ENCODE results near the gene TBC1D25. TPM values are rescaled to one million over a fixed set of nuclear protein-coding genes. Genes with fewer than 3 reads are reported as not detected.
"Not testable (repeated sequence)": the region's sequence is repeated elsewhere in the genome, so short reads cannot be mapped to it uniquely, and the experiment has no call there.

The TBC1D25 gene
- total RNA-seq, 3 donors from 2014 or later (not counting 1 experiment from before 2014, with no cell fraction given): 34.9 to 41.8 (median 36.1) TPM

DNA sequence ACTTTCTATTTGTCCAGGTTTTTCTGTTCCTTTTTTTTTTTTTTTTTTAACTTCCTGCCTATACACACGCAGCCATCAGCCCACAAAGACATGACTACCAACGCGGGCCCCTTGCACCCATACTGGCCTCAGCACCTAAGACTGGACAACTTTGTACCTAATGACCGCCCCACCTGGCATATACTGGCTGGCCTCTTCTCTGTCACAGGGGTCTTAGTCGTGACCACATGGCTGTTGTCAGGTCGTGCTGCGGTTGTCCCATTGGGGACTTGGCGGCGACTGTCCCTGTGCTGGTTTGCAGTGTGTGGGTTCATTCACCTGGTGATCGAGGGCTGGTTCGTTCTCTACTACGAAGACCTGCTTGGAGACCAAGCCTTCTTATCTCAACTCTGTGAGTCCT is 15.8 kb upstream of the TBC1D25 start:
- Mint-ChIP-seq H3K27me3 (ENCODE audit: low read depth in 2 of 2) (no peaks in the 10 kb centered on the region), H3K4me1 (peaks cover 14 to 19% of the 10 kb centered on the region in 2 donors), H3K36me3 (no peaks in the 10 kb centered on the region), H3K9me3 (no peaks in the 10 kb centered on the region), H3K4me3 (peak overlapping the region; percentile 72), H3K27ac (peak overlapping the region; percentile 53 to 63)
- intact Hi-C loops (cut with micrococcal nuclease): loop anchor here (5.0 kb wide), 1 partner anchor 46 kb away; the partner anchor contains the start of gene FTSJ1
- Histone ChIP-seq H3K36me3 (ENCODE audit: control insufficient read depth, insufficient read depth, low read length) (peaks cover 20% of the 10 kb centered on the region), H3K27ac (ENCODE audit: low read length) (no peak overlapping the region), H3K4me1 (ENCODE audit: control insufficient read depth, insufficient read depth, low read length) (peaks cover 28% of the 10 kb centered on the region), H3K27me3 (ENCODE audit: control insufficient read depth, insufficient read depth, low read length) (no peaks in the 10 kb centered on the region), H3K4me3 (ENCODE audit: low read length) (no peak overlapping the region), H3K9me3 (ENCODE audit: control insufficient read depth, insufficient read depth, low read length) (no peaks in the 10 kb centered on the region)
- no peak for DNase-seq
- TF ChIP-seq, protein P1, sequence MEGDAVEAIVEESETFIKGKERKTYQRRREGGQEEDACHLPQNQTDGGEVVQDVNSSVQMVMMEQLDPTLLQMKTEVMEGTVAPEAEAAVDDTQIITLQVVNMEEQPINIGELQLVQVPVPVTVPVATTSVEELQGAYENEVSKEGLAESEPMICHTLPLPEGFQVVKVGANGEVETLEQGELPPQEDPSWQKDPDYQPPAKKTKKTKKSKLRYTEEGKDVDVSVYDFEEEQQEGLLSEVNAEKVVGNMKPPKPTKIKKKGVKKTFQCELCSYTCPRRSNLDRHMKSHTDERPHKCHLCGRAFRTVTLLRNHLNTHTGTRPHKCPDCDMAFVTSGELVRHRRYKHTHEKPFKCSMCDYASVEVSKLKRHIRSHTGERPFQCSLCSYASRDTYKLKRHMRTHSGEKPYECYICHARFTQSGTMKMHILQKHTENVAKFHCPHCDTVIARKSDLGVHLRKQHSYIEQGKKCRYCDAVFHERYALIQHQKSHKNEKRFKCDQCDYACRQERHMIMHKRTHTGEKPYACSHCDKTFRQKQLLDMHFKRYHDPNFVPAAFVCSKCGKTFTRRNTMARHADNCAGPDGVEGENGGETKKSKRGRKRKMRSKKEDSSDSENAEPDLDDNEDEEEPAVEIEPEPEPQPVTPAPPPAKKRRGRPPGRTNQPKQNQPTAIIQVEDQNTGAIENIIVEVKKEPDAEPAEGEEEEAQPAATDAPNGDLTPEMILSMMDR (IDR thresholded peaks at IDR 0.05): no peak
- 78% methylated on average over 11 of the region's 12 CpGs for WGBS (ENCODE audit: insufficient coverage)
- ATAC-seq: no peak

DNA sequence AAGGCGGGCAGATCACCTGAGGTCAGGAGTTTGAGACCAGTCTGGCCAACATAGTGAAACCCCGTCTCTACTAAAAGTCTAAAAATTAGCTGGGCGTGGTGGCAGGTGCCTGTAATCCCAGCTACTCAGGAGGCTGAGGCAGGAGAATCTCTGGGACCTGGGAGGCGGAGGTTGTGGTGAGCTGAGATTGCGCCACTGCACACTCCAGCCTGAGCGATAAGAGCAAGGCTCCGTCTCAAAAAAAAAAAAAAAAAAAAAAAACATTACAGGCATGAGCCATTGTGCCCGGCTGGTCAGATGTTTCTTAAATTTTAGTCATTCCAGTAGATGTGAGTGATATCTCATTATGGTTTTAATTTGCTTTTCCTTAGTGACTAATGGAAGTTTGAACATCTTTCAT is 13.7 kb upstream of the TBC1D25 start:
- H3K27ac Mint-ChIP-seq; H3K4me3 Mint-ChIP-seq; H3K27ac ChIP-seq (ENCODE audit: low read length); H3K9me3 ChIP-seq (ENCODE audit: control insufficient read depth, insufficient read depth, low read length); H3K4me3 ChIP-seq (ENCODE audit: low read length); ATAC-seq; DNase-seq; H3K27me3 ChIP-seq (ENCODE audit: control insufficient read depth, insufficient read depth, low read length); H3K36me3 Mint-ChIP-seq; intact Hi-C loops (cut with micrococcal nuclease); H3K9me3 Mint-ChIP-seq; H3K27me3 Mint-ChIP-seq (ENCODE audit: low read depth in 2 of 2): not testable (repeated sequence)
- H3K4me1 Mint-ChIP-seq: peaks cover 7 to 19% of the 10 kb centered on the region in 2 donors
- WGBS (ENCODE audit: insufficient coverage): 96% methylated on average over 7 of the region's 8 CpGs
- peaks cover 21% of the 10 kb centered on the region for H3K36me3 ChIP-seq (ENCODE audit: control insufficient read depth, insufficient read depth, low read length)
- H3K4me1 ChIP-seq (ENCODE audit: control insufficient read depth, insufficient read depth, low read length): peaks cover 21% of the 10 kb centered on the region

DNA sequence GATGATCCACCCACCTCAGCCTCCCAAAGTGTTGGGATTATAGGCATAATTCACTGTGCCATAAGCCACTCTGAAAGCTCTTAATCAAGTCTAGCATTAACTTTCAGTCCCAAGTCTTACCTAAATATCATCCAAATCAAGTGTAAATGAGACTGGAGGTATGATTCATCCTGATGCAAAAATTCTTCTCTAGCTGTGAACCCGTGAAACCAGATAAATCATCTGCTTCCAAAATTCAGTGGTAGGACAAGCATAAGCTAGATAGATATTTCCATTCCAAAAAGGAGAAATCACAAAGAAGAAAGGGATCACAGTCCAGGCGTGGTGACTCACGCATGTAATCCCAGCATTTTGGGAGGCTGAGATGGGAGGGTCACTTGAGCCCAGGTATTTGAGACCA is 8.8 kb upstream of the TBC1D25 start:
- intact Hi-C loops (cut with micrococcal nuclease): no loop called here
- TF ChIP-seq, protein P1 (IDR thresholded peaks at IDR 0.05): no peak
- Mint-ChIP-seq H3K4me3 (no peak overlapping the region), H3K4me1 (peaks cover 10 to 55% of the 10 kb centered on the region in 2 donors), H3K9me3 (no peaks in the 10 kb centered on the region), H3K27ac (peak overlapping the region; percentile 83 to 99), H3K27me3 (ENCODE audit: low read depth in 2 of 2) (no peaks in the 10 kb centered on the region), H3K36me3 (no peaks in the 10 kb centered on the region)
- ATAC-seq (peak in 1 of 3 donors; percentile 12), DNase-seq (no peak)
- H3K9me3 ChIP-seq (ENCODE audit: control insufficient read depth, insufficient read depth, low read length): no peaks in the 10 kb centered on the region
- WGBS (ENCODE audit: insufficient coverage): 100% methylated on average over 2 of the region's 3 CpGs
- peak overlapping the region; percentile 86 for H3K27ac ChIP-seq (ENCODE audit: low read length)
- H3K27me3 ChIP-seq (ENCODE audit: control insufficient read depth, insufficient read depth, low read length): no peaks in the 10 kb centered on the region
- peaks cover 13% of the 10 kb centered on the region for H3K4me1 ChIP-seq (ENCODE audit: control insufficient read depth, insufficient read depth, low read length)
- peaks cover 19% of the 10 kb centered on the region for H3K36me3 ChIP-seq (ENCODE audit: control insufficient read depth, insufficient read depth, low read length)
- H3K4me3 ChIP-seq (ENCODE audit: low read length): no peak overlapping the region

DNA sequence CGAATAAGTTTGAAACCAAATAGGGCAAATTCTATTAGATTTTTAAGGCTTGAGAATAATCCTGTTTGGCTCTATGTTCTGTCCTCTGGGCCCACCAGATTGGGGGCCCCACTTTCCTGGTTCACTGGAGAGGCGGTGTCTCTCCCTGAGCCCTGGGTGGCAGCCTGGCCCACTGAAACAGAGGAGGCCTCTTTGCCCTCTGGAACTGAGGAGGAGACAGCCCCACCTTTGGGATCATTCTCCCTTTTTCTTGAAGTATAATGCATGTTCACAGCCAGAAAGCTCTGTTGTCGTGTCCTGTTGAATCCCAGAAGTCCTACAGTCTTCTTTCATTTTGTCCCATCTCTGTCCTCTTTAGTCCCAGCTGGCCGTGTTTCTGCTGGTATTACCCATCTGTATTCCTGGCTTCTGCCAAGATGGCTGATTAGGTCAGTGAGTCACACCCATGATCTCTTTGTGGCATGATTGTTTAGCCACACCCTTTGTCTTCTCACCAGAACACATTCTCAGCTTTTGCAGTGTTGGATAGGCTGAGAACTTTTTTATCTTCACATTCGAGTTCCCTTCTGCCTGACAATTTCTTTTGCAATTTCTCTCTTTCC is 8.1 kb upstream of the TBC1D25 start:
- Mint-ChIP-seq H3K9me3 (no peaks in the 10 kb centered on the region), H3K27ac (peak overlapping the region; percentile 83 to 99), H3K4me1 (peaks cover 10 to 54% of the 10 kb centered on the region in 2 donors), H3K27me3 (ENCODE audit: low read depth in 2 of 2) (no peaks in the 10 kb centered on the region), H3K4me3 (peak overlapping the region; percentile 32), H3K36me3 (no peaks in the 10 kb centered on the region)
- DNase-seq (peak in 1 of 2 donors; percentile 37), ATAC-seq (peak; percentile 77 to 88 (median 87))
- H3K36me3 ChIP-seq (ENCODE audit: control insufficient read depth, insufficient read depth, low read length): peaks cover 19% of the 10 kb centered on the region
- 74% methylated on average over 5 of the region's 5 CpGs for WGBS (ENCODE audit: insufficient coverage)
- H3K27ac ChIP-seq (ENCODE audit: low read length): peak overlapping the region; percentile 86
- H3K4me3 ChIP-seq (ENCODE audit: low read length): no peak overlapping the region
- no peaks in the 10 kb centered on the region for H3K27me3 ChIP-seq (ENCODE audit: control insufficient read depth, insufficient read depth, low read length)
- no peaks in the 10 kb centered on the region for H3K9me3 ChIP-seq (ENCODE audit: control insufficient read depth, insufficient read depth, low read length)
- peaks cover 13% of the 10 kb centered on the region for H3K4me1 ChIP-seq (ENCODE audit: control insufficient read depth, insufficient read depth, low read length)
- intact Hi-C loops (cut with micrococcal nuclease): no loop called here
- TF ChIP-seq, protein P1 (IDR thresholded peaks at IDR 0.05): no peak
